IMR-90 (cell line): Measurements from ENCODE around the gene BMPER. TPM values are rescaled to one million over a fixed set of nuclear protein-coding genes. Genes with fewer than 3 reads are reported as not detected.

Experiments
- ATAC-seq: fragments of 200-7000 bp; cut with Tn5 transposase; 2 replicates; pipeline ENCODE4 v1.9.1; 2020; ENCODE audit warnings: low read depth, mild to moderate bottlenecking, moderate library complexity
- BruUV-seq: library from RNA; stranded (reverse); fragments of 400-500 nt; replicated peaks from 2 replicates; lab custom pipeline; 2021; lab: Mats Ljungman, UMichigan
- CTCF ChIA-PET: fragments of 300-600 bp; formaldehyde crosslinking; extraction: SDS; loops from one replicate; lab custom pipeline; 2021; ENCODE audit warnings: antibody characterized with exemption; lab: Yijun Ruan, JAX
- POLR2A ChIA-PET: fragments of 300-600 bp; sonication (Branson Sonifier 250); formaldehyde crosslinking; loops from one replicate; lab custom pipeline; 2022; ENCODE audit warnings: antibody characterized with exemption; ENCODE audit not compliant: unreplicated experiment; lab: Charles Lee
- DNase-seq: peaks from one replicate; pipeline ENCODE4 v3.0.0; 2013
- H2AFZ ChIP-seq: replicated peaks from 2 replicates; pipeline ENCODE3; 2013; ENCODE audit warnings: low read length, mild to moderate bottlenecking; ENCODE audit not compliant: poor library complexity
- H2AK5ac ChIP-seq: 2 replicates; pipeline ENCODE4 v1.6.1; 2013; ENCODE audit warnings: low read depth, low read length, inconsistent platforms
- H2AK9ac ChIP-seq: replicated peaks from 2 replicates; pipeline ENCODE3; 2013; ENCODE audit warnings: mild to moderate bottlenecking, low read depth, low read length, moderate library complexity; ENCODE audit not compliant: poor library complexity
- H2BK120ac ChIP-seq: 2 replicates; pipeline ENCODE4 v1.6.1; 2013; ENCODE audit warnings: low read depth, low read length, inconsistent platforms
- H2BK15ac ChIP-seq: 3 replicates; pipeline ENCODE4 v1.6.1; 2013; ENCODE audit warnings: low read depth, low read length, inconsistent platforms
- H2BK20ac ChIP-seq: 2 replicates; pipeline ENCODE4 v1.6.1; 2013; ENCODE audit warnings: low read depth, mild to moderate bottlenecking, inconsistent platforms, low read length, moderate library complexity
- H2BK5ac ChIP-seq: 2 replicates; pipeline ENCODE4 v1.6.1; 2013; ENCODE audit warnings: mild to moderate bottlenecking, low read depth, low read length, inconsistent platforms; ENCODE audit not compliant: poor library complexity, severe bottlenecking
- H3K14ac ChIP-seq: replicated peaks from 2 replicates; pipeline ENCODE4 v1.6.1; 2013; ENCODE audit warnings: low read depth, low read length, inconsistent platforms
- H3K18ac ChIP-seq: 2 replicates; pipeline ENCODE4 v1.6.1; 2013; ENCODE audit warnings: low read depth, low read length, control low read depth
- H3K23ac ChIP-seq: 2 replicates; pipeline ENCODE4 v1.6.1; 2013; ENCODE audit warnings: low read depth, low read length, inconsistent platforms
- H3K27ac ChIP-seq: 2 replicates; pipeline ENCODE4 v1.5.1; 2013; ENCODE audit warnings: mild to moderate bottlenecking, control low read depth, low read length; ENCODE audit not compliant: insufficient read depth
- H3K27me3 ChIP-seq: 2 replicates; pipeline ENCODE4 v1.6.1; 2013; ENCODE audit warnings: low read length; ENCODE audit not compliant: control insufficient read depth, insufficient read depth
- H3K36me3 ChIP-seq: 2 replicates; pipeline ENCODE4 v1.6.1; 2013; ENCODE audit warnings: low read length, mixed read lengths; ENCODE audit not compliant: control insufficient read depth, insufficient read depth
- H3K4ac ChIP-seq: 2 replicates; pipeline ENCODE4 v1.6.1; 2013; ENCODE audit warnings: low read depth, low read length, inconsistent platforms
- H3K4me1 ChIP-seq: 2 replicates; pipeline ENCODE4 v1.6.1; 2013; ENCODE audit warnings: low read length, mixed read lengths; ENCODE audit not compliant: control insufficient read depth, insufficient read depth
- H3K4me2 ChIP-seq: 2 replicates; pipeline ENCODE4 v1.6.1; 2013; ENCODE audit warnings: low read depth, mild to moderate bottlenecking, control low read depth, low read length, moderate library complexity
- H3K4me3 ChIP-seq: 2 replicates; pipeline ENCODE4 v1.5.1; 2013; ENCODE audit warnings: low read depth, mild to moderate bottlenecking, control low read depth, low read length, moderate library complexity; ENCODE audit not compliant: insufficient read depth
- H3K56ac ChIP-seq: 2 replicates; pipeline ENCODE4 v1.6.1; 2013; ENCODE audit warnings: low read length, inconsistent platforms; ENCODE audit not compliant: insufficient read depth; ENCODE audit errors: extremely low read depth
- H3K79me1 ChIP-seq, 2 experiments: 2 replicates each; pipeline ENCODE4 v1.6.1; 2013; ENCODE audit warnings: low read length in 2 of 2, inconsistent platforms in 1 of 2, low read depth in 1 of 2
- H3K9ac ChIP-seq: 2 replicates; pipeline ENCODE4 v1.6.1; 2013; ENCODE audit warnings: low read depth, low read length, control low read depth
- H3K9me1 ChIP-seq: 2 replicates; pipeline ENCODE4 v1.6.1; 2013; ENCODE audit warnings: low read length, inconsistent platforms; ENCODE audit not compliant: insufficient read depth
- H3K9me3 ChIP-seq: 2 replicates; pipeline ENCODE4 v1.6.1; 2013; ENCODE audit warnings: low read length; ENCODE audit not compliant: control insufficient read depth, insufficient read depth
- H4K20me1 ChIP-seq: 2 replicates; pipeline ENCODE4 v1.6.1; 2013; ENCODE audit warnings: low read length, inconsistent platforms; ENCODE audit not compliant: insufficient read depth
- H4K5ac ChIP-seq: 2 replicates; pipeline ENCODE4 v1.6.1; 2013; ENCODE audit warnings: mild to moderate bottlenecking, low read depth, low read length, control low read depth
- H4K8ac ChIP-seq, 2 experiments: 2 replicates each; pipeline ENCODE4 v1.6.1; 2013; ENCODE audit warnings: low read depth in 2 of 2, low read length in 2 of 2, control low read depth in 1 of 2, inconsistent platforms in 1 of 2
- H4K91ac ChIP-seq: 2 replicates; pipeline ENCODE4 v1.6.1; 2013; ENCODE audit warnings: low read depth, low read length, inconsistent platforms; ENCODE audit not compliant: insufficient read depth
- CHD1 ChIP-seq: IDR thresholded peaks from 2 replicates; pipeline ENCODE4 v1.6.1; 2012; ENCODE audit warnings: low read depth, low read length, improper control_type of control experiment
- WGBS, 2 experiments: methylation state at CpG; one replicate each; pipeline versions ENCODE4 v1.1.5 to v1.1.7; 2013; ENCODE audit warnings: missing lambda C conversion rate in 2 of 2; ENCODE audit not compliant: insufficient read length in 1 of 2; ENCODE audit errors: extremely low coverage in 2 of 2; 5-methylcytosine and 5-hydroxymethylcytosine counted together
- dilution Hi-C: fragments of 300-500 bp; cut with HindIII; formaldehyde crosslinking; loops from one replicate; pipeline ENCODE4 v1.14.3; 2018; ENCODE audit warnings: low sequenced_read_pairs; ENCODE audit not compliant: unreplicated experiment
- in situ Hi-C: fragments of 300-500 bp; cut with MboI; formaldehyde crosslinking; loops from 3 replicates; pipeline ENCODE4 v1.14.3; 2019; ENCODE audit warnings: low sequenced_read_pairs, inconsistent platforms, mixed read lengths
- intact Hi-C: fragments of 100-400 bp; cut with micrococcal nuclease; formaldehyde crosslinking; loops from 2 replicates; pipeline ENCODE4 v1.10.0; 2022
- polyA plus RNA-seq, 3 experiments: library from polyadenylated mRNA; depleted of rRNA; stranded (reverse); fragments of >200 nt; gene quantifications; 2 replicates each; pipeline ENCODE4 v1.2.3, GENCODE V29; 2012; ENCODE audit warnings: low replicate concordance in 1 of 3
- total RNA-seq: library from RNA; depleted of rRNA; stranded (reverse); fragments of >200 nt; gene quantifications from 2 replicates; pipeline ENCODE4 v1.2.3, GENCODE V29; 2012

BMPER gene
- total and polyA plus RNA-seq, 2 of the 4 experiments (the other 2 are of a cell fraction), result 6.2 to 7.9 TPM

- peaks cover 1% of the 10 kb centered on the region; the same call in 1 of the 2 replicates for H3K36me3 ChIP-seq
- no peak overlapping the region for H3K56ac ChIP-seq
- dilution Hi-C loops, result no loop called here
- no peak overlapping the region for H3K4ac ChIP-seq
- no peak overlapping the region for H3K18ac ChIP-seq
- H2AK5ac ChIP-seq, result no peak overlapping the region
- no peak overlapping the region for H3K23ac ChIP-seq
- peaks cover 4% of the 10 kb centered on the region; the same call in 1 of the 2 replicates for H3K9me1 ChIP-seq
- H3K14ac ChIP-seq, result no peak overlapping the region
- H3K4me3 ChIP-seq, result no peak overlapping the region
- POLR2A ChIA-PET, result no interaction called here
- no peak overlapping the region for H2BK20ac ChIP-seq
- no peak overlapping the region for H3K9ac ChIP-seq
- H2BK15ac ChIP-seq, result no peak overlapping the region
- no peak overlapping the region for H4K5ac ChIP-seq
- no peak overlapping the region for H4K91ac ChIP-seq
- no peak overlapping the region for H2AK9ac ChIP-seq
- intact Hi-C loops, result no loop called here
- H2BK120ac ChIP-seq, result no peak overlapping the region
- ATAC-seq (no peak), DNase-seq (no peak)
- H2AFZ ChIP-seq, result no peak overlapping the region
- CTCF ChIA-PET, result interaction anchor here (1.2 to 1.3 kb wide), 2 partner anchors 13 to 15 kb away, joined by 4 read pairs; no protein-coding TSS in a partner anchor
- peaks cover 5% of the 10 kb centered on the region for H3K4me1 ChIP-seq
- H3K4me2 ChIP-seq, result no peak overlapping the region
- 100% methylated on average over 1 of the region's 3 CpGs; no CpG with 5 or more reads in 1 of the 2 experiments for WGBS, 2 experiments
- in situ Hi-C loops, result no loop called here
- H2BK5ac ChIP-seq, result no peak overlapping the region
- H3K27me3 ChIP-seq, result no peaks in the 10 kb centered on the region
- H4K20me1 ChIP-seq, result no peaks in the 10 kb centered on the region
- TF ChIP-seq CHD1, result no peak
- H4K8ac ChIP-seq, result no peak overlapping the region
- no peaks in the 10 kb centered on the region for H3K79me1 ChIP-seq
- no TSS peak for BruUV-seq
- H3K27ac ChIP-seq, result no peak overlapping the region
- no peaks in the 10 kb centered on the region for H3K9me3 ChIP-seq
Observed at GRCh38 chr7:33917661-33918060, 12.3 kb downstream of the BMPER start.
